HFF-Myc (cell line): ENCODE data around the gene PPARD.

Experiments
- DNase-seq: peaks from one replicate; pipeline ENCODE4 v3.0.0-alpha.2; 2011; ENCODE audit warnings: low read depth; ENCODE audit errors: extremely low read depth
- H3K4me3 ChIP-seq: replicated peaks from 2 replicates; pipeline ENCODE4 v1.5.1; 2011; ENCODE audit warnings: low read depth, mild to moderate bottlenecking, control low read depth, low read length
- CTCF ChIP-seq: IDR thresholded peaks from 2 replicates; pipeline ENCODE4 v1.5.1; 2012; ENCODE audit warnings: mild to moderate bottlenecking, low read depth, low read length, control low read depth; ENCODE audit errors: missing control alignments

The PPARD gene

GRCh38 chr6:35471836-35472345 is 129.5 kb downstream of the PPARD start:
- no peak for DNase-seq
- no peak for TF ChIP-seq CTCF
- H3K4me3 ChIP-seq = peak overlapping the region; percentile 90

DNA sequence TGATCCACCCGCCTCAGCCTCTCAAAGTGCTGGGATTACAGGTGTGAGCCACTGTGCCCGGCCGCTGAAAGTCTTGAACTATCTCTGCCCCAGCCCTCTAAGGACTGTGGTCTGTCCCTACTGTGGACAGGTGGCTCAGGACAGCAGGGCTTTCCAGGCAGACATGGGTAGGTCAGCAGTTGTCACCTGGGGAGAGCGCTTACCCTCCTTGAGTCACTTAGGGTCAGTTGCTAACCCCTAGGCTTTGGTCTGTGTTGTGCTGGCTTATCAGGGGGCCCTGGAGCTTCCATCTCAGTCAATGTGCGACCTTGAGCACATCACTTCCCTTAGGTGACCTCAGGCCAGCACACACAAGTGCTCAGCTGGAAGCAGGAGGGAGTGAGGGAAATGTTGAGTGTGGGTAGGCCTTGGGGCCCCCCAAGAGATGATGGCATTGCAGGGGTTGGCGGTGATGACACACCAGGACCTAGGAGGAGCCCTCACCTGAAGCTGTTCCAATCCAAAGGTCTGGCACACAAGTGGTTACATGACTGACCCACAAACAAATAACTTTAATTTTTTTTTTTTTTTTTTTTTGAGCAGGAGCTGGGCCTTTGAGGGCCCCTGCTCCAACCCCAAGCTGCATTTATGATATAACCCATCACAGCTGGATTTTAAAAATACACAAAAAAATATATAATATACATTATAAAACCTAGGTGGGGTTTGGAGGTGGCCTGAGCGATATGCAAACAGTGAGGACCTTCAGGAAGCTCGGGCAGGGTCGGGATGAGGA is 130.9 kb downstream of the PPARD start:
- no peak for DNase-seq
- no peak for TF ChIP-seq CTCF
- no peak overlapping the region for H3K4me3 ChIP-seq

- TF ChIP-seq CTCF = no peak
- no peak overlapping the region for H3K4me3 ChIP-seq
- no peak for DNase-seq
Observed at GRCh38 chr6:35473850-35474130, 131.4 kb downstream of the PPARD start.

DNA sequence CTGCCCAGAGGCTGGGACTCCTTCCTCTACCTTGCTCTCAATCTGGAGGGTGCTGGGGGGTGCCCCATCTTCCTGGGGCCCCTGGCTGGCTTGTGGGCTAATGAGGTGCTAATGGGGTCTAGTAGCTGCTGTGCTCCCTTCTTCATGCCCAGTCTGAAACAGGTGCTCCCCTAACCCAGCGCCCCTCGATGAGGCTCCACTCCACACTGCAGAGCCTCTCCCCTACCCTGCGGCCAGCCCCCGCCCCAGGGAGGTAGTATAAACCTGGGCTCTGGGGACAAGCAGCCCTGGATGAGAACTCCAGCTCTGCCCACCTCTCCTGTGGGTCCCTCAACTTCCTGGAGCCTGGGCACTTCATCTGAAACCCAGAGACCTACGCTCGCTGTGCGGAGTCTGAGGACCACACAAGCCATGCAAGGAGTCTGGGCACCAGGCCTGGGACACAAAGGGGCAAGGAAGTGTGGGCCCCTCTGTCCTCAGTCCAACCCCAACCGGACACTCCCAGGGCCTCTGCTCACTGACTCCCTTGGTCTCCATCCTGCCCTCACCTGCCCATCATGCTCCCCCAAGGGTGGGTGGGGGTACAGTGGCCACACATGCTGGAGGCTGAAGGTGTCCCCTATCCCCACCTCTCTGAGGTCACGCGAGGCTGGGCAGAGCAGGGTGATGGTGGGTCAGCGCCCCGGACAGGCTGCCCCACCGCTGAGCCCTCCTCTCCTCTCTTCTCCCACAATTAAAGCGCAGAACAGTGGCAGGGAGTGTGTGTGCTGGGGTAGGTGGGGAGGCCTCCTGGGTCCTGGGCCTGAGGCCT is 132.0 kb downstream of the PPARD start:
- no peak overlapping the region for H3K4me3 ChIP-seq
- TF ChIP-seq CTCF = no peak
- DNase-seq = no peak

DNA sequence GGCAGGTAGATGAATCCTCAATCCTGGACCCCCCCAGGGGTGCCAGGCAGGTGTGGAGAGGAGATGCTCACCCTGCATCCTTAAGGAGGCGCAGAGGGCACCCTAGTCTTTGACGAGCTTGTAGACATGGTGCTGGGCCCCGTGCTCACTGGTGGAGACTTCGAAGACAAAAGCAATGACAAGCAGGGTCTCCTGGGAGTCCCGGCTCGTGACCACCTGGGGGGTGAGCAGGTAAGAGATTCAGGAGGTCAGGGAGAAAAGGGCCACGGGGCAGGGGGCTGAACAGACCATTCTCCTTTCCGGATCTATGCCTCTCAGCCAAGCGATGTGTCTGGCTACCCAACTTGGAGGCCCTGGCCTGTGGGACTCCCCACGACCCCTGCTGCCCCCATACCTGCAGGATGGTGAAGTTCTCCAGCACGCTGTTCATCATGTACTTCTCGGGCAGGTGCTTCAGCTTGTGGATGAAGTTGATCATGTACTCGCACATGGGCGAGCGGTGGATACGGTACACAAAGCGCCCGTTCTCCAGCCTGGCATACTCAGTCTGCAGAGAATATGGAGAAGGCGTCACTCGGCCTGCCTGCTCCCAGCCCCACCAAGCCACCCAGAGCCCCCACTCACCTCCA is 132.7 kb downstream of the PPARD start:
- no peak for TF ChIP-seq CTCF
- no peak for DNase-seq
- H3K4me3 ChIP-seq = no peak overlapping the region

DNA sequence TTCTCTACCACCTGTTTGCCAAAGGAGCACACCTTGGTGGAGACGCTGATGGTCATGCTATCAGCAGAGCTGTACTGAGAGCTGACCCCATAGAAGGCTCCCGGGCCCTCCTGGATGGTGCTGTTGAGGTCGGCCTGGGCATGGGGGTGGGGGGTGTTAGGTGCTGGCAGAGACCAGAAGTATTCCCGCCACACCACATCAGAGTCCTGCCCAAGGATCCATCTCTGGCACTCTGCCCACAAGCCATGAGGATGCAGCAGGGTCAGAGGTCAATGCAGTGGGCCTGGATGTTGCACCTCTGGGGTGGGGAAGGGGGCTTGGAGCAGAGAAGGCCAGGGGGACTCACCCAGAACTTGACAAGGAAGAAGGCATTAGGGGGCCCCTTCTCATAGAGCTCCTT is 133.2 kb downstream of the PPARD start:
- DNase-seq = no peak
- TF ChIP-seq CTCF = no peak

More for the DNA sequence above, 133.2 kb downstream of the PPARD start:
- no peak overlapping the region for H3K4me3 ChIP-seq
